GM23338 (cell line): Measurements from ENCODE around the gene PLCG2.

Experiments used
- CTCF ChIP-seq, 2 experiments: fragments of 200-600 bp in 1 of 2; sonication (generic) in 1 of 2; conservative IDR thresholded peaks; 2 replicates each; pipeline versions ENCODE4 v1.5.1 to v1.6.1; 2016 to 2017; ENCODE audit warnings: antibody characterized with exemption in 2 of 2, low read depth in 2 of 2, mild to moderate bottlenecking in 2 of 2, moderate library complexity in 1 of 2
- EZH2 ChIP-seq: fragments of 200-600 bp; sonication (generic); IDR thresholded peaks from one replicate; pipeline ENCODE4 v1.8.0; 2017; ENCODE audit warnings: antibody characterized with exemption, mild to moderate bottlenecking, low read depth; ENCODE audit not compliant: unreplicated experiment
- EZH2phosphoT487 ChIP-seq: fragments of 200-600 bp; sonication (generic); IDR thresholded peaks from one replicate; pipeline ENCODE4 v1.8.1; 2018; ENCODE audit warnings: antibody characterized with exemption; ENCODE audit not compliant: unreplicated experiment
- POLR2AphosphoS5 ChIP-seq: IDR thresholded peaks from 2 replicates; pipeline ENCODE4 v1.6.1; 2016; ENCODE audit warnings: antibody characterized with exemption, low read depth
- ZNF114 ChIP-seq: fragments of 250-450 bp; sonication (Bioruptor Pico); IDR thresholded peaks from 2 replicates; pipeline ENCODE4 v1.5.0; 2020; ENCODE audit warnings: mild to moderate bottlenecking, moderate library complexity

- TF ChIP-seq CTCF (conservative IDR thresholded peaks at IDR 0.05; ENCODE audit: low read depth in 2 of 2) (no peak), EZH2 (no peak), EZH2phosphoT487 (no peak), POLR2AphosphoS5 (no peak), ZNF114 (CRISPR knock-in tag) (no peak)
Observed at GRCh38 chr16:82010649-82011048, 231.6 kb downstream of the PLCG2 start.
